Glutamatergic neuron (in vitro differentiated cells): Measurements from ENCODE around the gene GRM7. TPM values are rescaled to one million over a fixed set of nuclear protein-coding genes. Genes with fewer than 3 reads are reported as not detected.

ENCODE experiments used
- DNase-seq: peaks from one replicate; pipeline ENCODE4 v3.0.0; 2022
- H3K27ac Mint-ChIP-seq: one replicate; pipeline ENCODE4 v1.8.0; 2020; ENCODE audit warnings: mild to moderate bottlenecking, mixed read lengths, inconsistent platforms; ENCODE audit not compliant: unreplicated experiment
- H3K27me3 Mint-ChIP-seq: one replicate; pipeline ENCODE4 v1.8.0; 2020; ENCODE audit warnings: mild to moderate bottlenecking, moderate library complexity, mixed read lengths, inconsistent platforms; ENCODE audit not compliant: unreplicated experiment
- H3K36me3 Mint-ChIP-seq: one replicate; pipeline ENCODE4 v1.8.0; 2020; ENCODE audit warnings: mild to moderate bottlenecking, mixed read lengths, inconsistent platforms; ENCODE audit not compliant: unreplicated experiment
- H3K4me1 Mint-ChIP-seq: one replicate; pipeline ENCODE4 v1.8.0; 2020; ENCODE audit warnings: mild to moderate bottlenecking, low read depth, mixed read lengths, inconsistent platforms; ENCODE audit not compliant: unreplicated experiment
- H3K4me3 Mint-ChIP-seq: one replicate; pipeline ENCODE4 v1.8.0; 2020; ENCODE audit warnings: mild to moderate bottlenecking, mixed read lengths, inconsistent platforms; ENCODE audit not compliant: unreplicated experiment
- H3K9me3 Mint-ChIP-seq: one replicate; pipeline ENCODE4 v1.8.0; 2020; ENCODE audit warnings: mild to moderate bottlenecking, moderate library complexity, mixed read lengths, inconsistent platforms; ENCODE audit not compliant: unreplicated experiment
- CTCF ChIP-seq: fragments of 200-600 bp; sonication (generic); IDR thresholded peaks from one replicate; pipeline ENCODE4 v1.5.0; 2021; ENCODE audit not compliant: partially characterized antibody, unreplicated experiment
- total RNA-seq: library from RNA; stranded (reverse); fragmentation: NEBNext Ultra II Directional; extraction: Animal tissue kit (Norgen Biotek cat#: 25700); gene quantifications from one replicate; pipeline ENCODE4 v1.2.1, GENCODE V29; 2021; ENCODE audit not compliant: unreplicated experiment

GRM7 gene
- total RNA-seq, 1 donor from 2014 or later: 1.4 TPM

DNA sequence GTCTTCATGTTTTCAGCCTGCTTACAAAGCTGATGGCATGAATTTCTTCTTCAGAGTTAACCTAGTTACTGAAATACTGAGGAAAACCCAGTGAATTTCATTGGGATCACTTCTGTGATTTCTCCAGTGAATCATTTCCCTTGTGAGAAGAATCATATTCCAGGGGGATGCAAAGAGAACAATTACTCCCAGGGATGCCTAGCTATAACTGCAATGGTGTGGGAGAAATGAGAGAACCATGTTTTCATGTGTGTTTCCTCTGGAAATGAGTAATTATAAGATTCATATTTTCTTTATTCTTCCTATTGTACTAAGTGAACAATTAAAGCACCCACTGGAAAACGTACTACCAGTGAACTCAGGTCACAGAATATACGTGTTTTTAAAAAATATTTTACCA, 485.4 kb downstream of the GRM7 start:
- Mint-ChIP-seq H3K27me3 (peaks cover 2% of the 10 kb centered on the region), H3K4me1 (no peaks in the 10 kb centered on the region), H3K27ac (no peak overlapping the region), H3K9me3 (no peaks in the 10 kb centered on the region), H3K36me3 (no peaks in the 10 kb centered on the region), H3K4me3 (no peak overlapping the region)
- no peak for DNase-seq
- TF ChIP-seq CTCF: no peak

- no peak overlapping the region for H3K27ac Mint-ChIP-seq
- TF ChIP-seq CTCF: no peak
- H3K27me3 Mint-ChIP-seq: no peaks in the 10 kb centered on the region
- no peaks in the 10 kb centered on the region for H3K36me3 Mint-ChIP-seq
- no peaks in the 10 kb centered on the region for H3K4me1 Mint-ChIP-seq
- no peak for DNase-seq
- no peaks in the 10 kb centered on the region for H3K9me3 Mint-ChIP-seq
- H3K4me3 Mint-ChIP-seq: no peak overlapping the region
Measured at GRCh38 chr3:7357101-7357500, 496.2 kb downstream of the GRM7 start.

GRCh38 chr3:7367968-7368367, 507.1 kb downstream of the GRM7 start:
- no peak for DNase-seq
- Mint-ChIP-seq H3K9me3 (no peaks in the 10 kb centered on the region), H3K4me1 (no peaks in the 10 kb centered on the region), H3K27me3 (no peaks in the 10 kb centered on the region), H3K4me3 (no peak overlapping the region), H3K36me3 (no peaks in the 10 kb centered on the region), H3K27ac (no peak overlapping the region)
- no peak for TF ChIP-seq CTCF

- Mint-ChIP-seq H3K9me3 (no peaks in the 10 kb centered on the region), H3K27ac (no peak overlapping the region), H3K36me3 (no peaks in the 10 kb centered on the region), H3K4me1 (no peaks in the 10 kb centered on the region), H3K4me3 (no peak overlapping the region), H3K27me3 (no peaks in the 10 kb centered on the region)
- no peak for DNase-seq
- no peak for TF ChIP-seq CTCF
Measured at GRCh38 chr3:7368597-7368996, 507.7 kb downstream of the GRM7 start.

GRCh38 chr3:7371693-7372572, 511.0 kb downstream of the GRM7 start:
- Mint-ChIP-seq H3K36me3 (no peaks in the 10 kb centered on the region), H3K27ac (no peak overlapping the region), H3K4me1 (no peaks in the 10 kb centered on the region), H3K9me3 (peaks cover 1% of the 10 kb centered on the region), H3K27me3 (no peaks in the 10 kb centered on the region), H3K4me3 (no peak overlapping the region)
- no peak for DNase-seq
- no peak for TF ChIP-seq CTCF
